Neural crest cell (in vitro differentiated cells): Measurements from ENCODE around the gene PPP2R3B. TPM values are rescaled to one million over a fixed set of nuclear protein-coding genes. Genes with fewer than 3 reads are reported as not detected.
"Not testable (repeated sequence)": the region's sequence is repeated elsewhere in the genome, so short reads cannot be mapped to it uniquely, and the experiment has no call there.

Source experiments
- DNase-seq: peaks from one replicate; pipeline ENCODE4 v3.0.0; 2021; ENCODE audit warnings: low read depth, mixed read lengths, low spot score
- H3K27ac Mint-ChIP-seq: one replicate; pipeline ENCODE4 v1.8.0; 2021; ENCODE audit warnings: mild to moderate bottlenecking, mixed read lengths; ENCODE audit not compliant: unreplicated experiment
- H3K27me3 Mint-ChIP-seq: 2 replicates; pipeline ENCODE4 v1.8.0; 2021; ENCODE audit warnings: low read depth, mild to moderate bottlenecking, mixed read lengths
- H3K36me3 Mint-ChIP-seq: 2 replicates; pipeline ENCODE4 v1.8.0; 2021; ENCODE audit warnings: low read depth, mild to moderate bottlenecking, mixed read lengths
- H3K4me1 Mint-ChIP-seq: 2 replicates; pipeline ENCODE4 v1.8.0; 2021; ENCODE audit warnings: mixed read lengths
- H3K4me3 Mint-ChIP-seq: one replicate; pipeline ENCODE4 v1.8.0; 2021; ENCODE audit warnings: mild to moderate bottlenecking, mixed read lengths
- H3K9me3 Mint-ChIP-seq: 2 replicates; pipeline ENCODE4 v1.8.0; 2021; ENCODE audit warnings: mixed read lengths
- CTCF ChIP-seq: fragments of 200-600 bp; sonication (generic); conservative IDR thresholded peaks from 2 replicates; pipeline ENCODE4 v1.5.0; 2021; ENCODE audit warnings: antibody characterized with exemption, mild to moderate bottlenecking
- total RNA-seq: library from RNA; stranded (reverse); gene quantifications from 2 replicates; pipeline ENCODE4 v1.2.1, GENCODE V29; 2021

The PPP2R3B gene
- total RNA-seq, 1 donor from 2014 or later: 96.5 TPM

- Mint-ChIP-seq H3K27me3 (peaks cover 19% of the 10 kb centered on the region), H3K36me3 (no peaks in the 10 kb centered on the region), H3K4me1 (peaks cover 4% of the 10 kb centered on the region), H3K27ac (no peak overlapping the region), H3K4me3 (no peak overlapping the region), H3K9me3 (no peaks in the 10 kb centered on the region)
- TF ChIP-seq CTCF: no peak
- DNase-seq: no peak
Measured at GRCh38 chrX:425056-425455, 38.3 kb upstream of the PPP2R3B start.

- Mint-ChIP-seq H3K27me3 (peaks cover 1% of the 10 kb centered on the region), H3K4me1 (no peaks in the 10 kb centered on the region), H3K27ac (peak overlapping the region; percentile 72), H3K4me3 (no peak overlapping the region), H3K9me3 (no peaks in the 10 kb centered on the region), H3K36me3 (no peaks in the 10 kb centered on the region)
- no peak for DNase-seq
- no peak for TF ChIP-seq CTCF
Measured at GRCh38 chrX:421646-422391, 35.1 kb upstream of the PPP2R3B start.

- no peak for DNase-seq
- TF ChIP-seq CTCF: no peak
- no peak overlapping the region for H3K4me3 Mint-ChIP-seq
- no peak overlapping the region for H3K27ac Mint-ChIP-seq
- no peaks in the 10 kb centered on the region for H3K4me1 Mint-ChIP-seq
- H3K36me3 Mint-ChIP-seq: peaks cover 4% of the 10 kb centered on the region
- H3K9me3 Mint-ChIP-seq: no peaks in the 10 kb centered on the region
- peaks cover 2% of the 10 kb centered on the region for H3K27me3 Mint-ChIP-seq
Measured at GRCh38 chrX:420496-421223, 34.0 kb upstream of the PPP2R3B start.

GRCh38 chrX:418927-419729, 32.4 kb upstream of the PPP2R3B start:
- no peak for TF ChIP-seq CTCF
- H3K27ac Mint-ChIP-seq: no peak overlapping the region
- no peak for DNase-seq
- peaks cover 4% of the 10 kb centered on the region for H3K36me3 Mint-ChIP-seq
- H3K4me3 Mint-ChIP-seq: no peak overlapping the region
- no peaks in the 10 kb centered on the region for H3K4me1 Mint-ChIP-seq
- no peaks in the 10 kb centered on the region for H3K9me3 Mint-ChIP-seq
- peaks cover 2% of the 10 kb centered on the region for H3K27me3 Mint-ChIP-seq

GRCh38 chrX:415498-415897, 28.8 kb upstream of the PPP2R3B start:
- not testable (repeated sequence) for H3K9me3 Mint-ChIP-seq, H3K4me1 Mint-ChIP-seq, DNase-seq, H3K4me3 Mint-ChIP-seq, H3K36me3 Mint-ChIP-seq, H3K27ac Mint-ChIP-seq
- peaks cover 12% of the 10 kb centered on the region for H3K27me3 Mint-ChIP-seq
